Measurements from ENCODE around the gene INCENP.

GRCh38 chr11:62103986-62104385, 19.8 kb upstream of the INCENP start:
- TF ChIP-seq CTCF (tag by site-specific recombination; IDR thresholded peaks at IDR 0.05) (no peak), ZNF391 (tag by site-specific recombination; IDR thresholded peaks at IDR 0.05; ENCODE audit: borderline replicate concordance, low read depth) (no peak), SP2 (tag by site-specific recombination; IDR thresholded peaks at IDR 0.05) (no peak), ZNF660 (tag by site-specific recombination; IDR thresholded peaks at IDR 0.05) (no peak), ATF2 (tag by site-specific recombination; IDR thresholded peaks at IDR 0.05; ENCODE audit: low read depth) (no peak), ZBTB17 (tag by site-specific recombination; IDR thresholded peaks at IDR 0.05) (no peak), ZBTB44 (tag by site-specific recombination; IDR thresholded peaks at IDR 0.05) (no peak), ZSCAN23 (tag by site-specific recombination; IDR thresholded peaks at IDR 0.05) (no peak), PRDM10 (tag by site-specific recombination; IDR thresholded peaks at IDR 0.05) (no peak), EGR2 (tag by site-specific recombination; IDR thresholded peaks at IDR 0.05; ENCODE audit: low read depth) (no peak), MEIS1 (CRISPR knock-in tag; IDR thresholded peaks at IDR 0.05; ENCODE audit: borderline replicate concordance) (no peak), ZNF704 (tag by site-specific recombination; IDR thresholded peaks at IDR 0.05) (no peak), ZNF138 (tag by site-specific recombination; IDR thresholded peaks at IDR 0.05; ENCODE audit: borderline replicate concordance) (no peak), ZBTB7A (tag by site-specific recombination; IDR thresholded peaks at IDR 0.05; ENCODE audit: low read depth) (no peak)
